Activated CD8-positive, alpha-beta T cell treated with anti-CD3 and anti-CD28 coated beads for 36 hours (primary cell): ENCODE results near the gene COL25A1. TPM values are rescaled to one million over a fixed set of nuclear protein-coding genes. Genes with fewer than 3 reads are reported as not detected.

Source experiments
- ATAC-seq: fragments of 200-7000 bp; cut with Tn5 transposase; one replicate; pipeline ENCODE4 v1.10.0; 2021; ENCODE audit warnings: mild to moderate bottlenecking, moderate library complexity
- CTCF ChIA-PET: fragments of 350-600 bp; sonication (Branson Sonifier 250); formaldehyde crosslinking; loops from one replicate; lab custom pipeline; 2021; ENCODE audit warnings: antibody characterized with exemption; lab: Charles Lee
- POLR2A ChIA-PET: fragments of 350-600 bp; sonication (Branson Sonifier 250); formaldehyde crosslinking; loops from one replicate; lab custom pipeline; 2021; ENCODE audit warnings: antibody characterized with exemption; lab: Charles Lee
- DNase-seq: peaks from one replicate; pipeline ENCODE4 v3.0.0-alpha.2; 2020
- H3K27ac Mint-ChIP-seq: one replicate; pipeline ENCODE4 v1.8.0; 2021; ENCODE audit warnings: mild to moderate bottlenecking, mixed read lengths
- H3K27me3 Mint-ChIP-seq: one replicate; pipeline ENCODE4 v1.8.0; 2021; ENCODE audit warnings: mixed read lengths
- H3K36me3 Mint-ChIP-seq: one replicate; pipeline ENCODE4 v1.8.0; 2021; ENCODE audit warnings: low read depth, mixed read lengths
- H3K4me1 Mint-ChIP-seq: one replicate; pipeline ENCODE4 v1.8.0; 2021; ENCODE audit warnings: low read depth, mixed read lengths
- H3K4me3 Mint-ChIP-seq: one replicate; pipeline ENCODE4 v1.8.0; 2021; ENCODE audit warnings: mild to moderate bottlenecking, moderate library complexity, mixed read lengths
- H3K9me3 Mint-ChIP-seq: one replicate; pipeline ENCODE4 v1.8.0; 2021; ENCODE audit warnings: mixed read lengths
- intact Hi-C: fragments of 100-400 bp; cut with micrococcal nuclease; formaldehyde crosslinking; loops from one replicate; pipeline ENCODE4 v1.10.0; 2022
- total RNA-seq, 2 experiments: library from RNA; stranded (reverse); gene quantifications; one replicate each; pipeline ENCODE4 v1.2.3, GENCODE V29; 2021
- TF ChIP-seq, protein P1 (sequence below): fragments of 200-600 bp; IDR thresholded peaks from one replicate; pipeline ENCODE4 v1.8.0; 2022; ENCODE audit warnings: antibody characterized with exemption, mild to moderate bottlenecking

The COL25A1 gene
- total RNA-seq, 2 experiments from 2014 or later, result not detected

- intact Hi-C loops, result no loop called here
- Mint-ChIP-seq H3K4me1 (no peaks in the 10 kb centered on the region), H3K27ac (no peak overlapping the region), H3K9me3 (no peaks in the 10 kb centered on the region), H3K4me3 (no peak overlapping the region), H3K36me3 (no peaks in the 10 kb centered on the region), H3K27me3 (peaks cover 8% of the 10 kb centered on the region)
- CTCF ChIA-PET, result no interaction called here
- ATAC-seq (no peak), DNase-seq (no peak)
- POLR2A ChIA-PET, result interaction anchor here (0.6 kb wide), 1 partner anchor 769 kb away, joined by 3 read pairs; no protein-coding TSS in a partner anchor
- TF ChIP-seq, protein P1, sequence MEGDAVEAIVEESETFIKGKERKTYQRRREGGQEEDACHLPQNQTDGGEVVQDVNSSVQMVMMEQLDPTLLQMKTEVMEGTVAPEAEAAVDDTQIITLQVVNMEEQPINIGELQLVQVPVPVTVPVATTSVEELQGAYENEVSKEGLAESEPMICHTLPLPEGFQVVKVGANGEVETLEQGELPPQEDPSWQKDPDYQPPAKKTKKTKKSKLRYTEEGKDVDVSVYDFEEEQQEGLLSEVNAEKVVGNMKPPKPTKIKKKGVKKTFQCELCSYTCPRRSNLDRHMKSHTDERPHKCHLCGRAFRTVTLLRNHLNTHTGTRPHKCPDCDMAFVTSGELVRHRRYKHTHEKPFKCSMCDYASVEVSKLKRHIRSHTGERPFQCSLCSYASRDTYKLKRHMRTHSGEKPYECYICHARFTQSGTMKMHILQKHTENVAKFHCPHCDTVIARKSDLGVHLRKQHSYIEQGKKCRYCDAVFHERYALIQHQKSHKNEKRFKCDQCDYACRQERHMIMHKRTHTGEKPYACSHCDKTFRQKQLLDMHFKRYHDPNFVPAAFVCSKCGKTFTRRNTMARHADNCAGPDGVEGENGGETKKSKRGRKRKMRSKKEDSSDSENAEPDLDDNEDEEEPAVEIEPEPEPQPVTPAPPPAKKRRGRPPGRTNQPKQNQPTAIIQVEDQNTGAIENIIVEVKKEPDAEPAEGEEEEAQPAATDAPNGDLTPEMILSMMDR, result no peak
These were observed 118.4 kb downstream of the COL25A1 start for GRCh38 chr4:109183931-109184490.

GRCh38 chr4:109182696-109183095 is 119.8 kb downstream of the COL25A1 start:
- H3K27me3 Mint-ChIP-seq, result peaks cover 4% of the 10 kb centered on the region
- POLR2A ChIA-PET, result no interaction called here
- intact Hi-C loops, result no loop called here
- H3K36me3 Mint-ChIP-seq, result no peaks in the 10 kb centered on the region
- H3K4me3 Mint-ChIP-seq, result no peak overlapping the region
- no peak for DNase-seq
- no peak for ATAC-seq
- H3K9me3 Mint-ChIP-seq, result no peaks in the 10 kb centered on the region
- TF ChIP-seq, protein P1, result no peak
- no peak overlapping the region for H3K27ac Mint-ChIP-seq
- no peaks in the 10 kb centered on the region for H3K4me1 Mint-ChIP-seq
- CTCF ChIA-PET, result no interaction called here

GRCh38 chr4:109179061-109179460 is 123.4 kb downstream of the COL25A1 start:
- Mint-ChIP-seq H3K4me3 (no peak overlapping the region), H3K27me3 (no peaks in the 10 kb centered on the region), H3K27ac (no peak overlapping the region), H3K4me1 (no peaks in the 10 kb centered on the region), H3K9me3 (no peaks in the 10 kb centered on the region), H3K36me3 (no peaks in the 10 kb centered on the region)
- DNase-seq (no peak), ATAC-seq (no peak)
- ChIA-PET POLR2A (no interaction called here), CTCF (interaction anchor here (0.7 to 1.1 kb wide), 3 partner anchors 10 to 291 kb away, joined by 3 read pairs; no protein-coding TSS in a partner anchor)
- intact Hi-C loops, result no loop called here
- TF ChIP-seq, protein P1, result no peak

GRCh38 chr4:109177096-109177810 is 125.2 kb downstream of the COL25A1 start:
- Mint-ChIP-seq H3K36me3 (no peaks in the 10 kb centered on the region), H3K9me3 (no peaks in the 10 kb centered on the region), H3K4me1 (no peaks in the 10 kb centered on the region), H3K4me3 (no peak overlapping the region), H3K27ac (no peak overlapping the region), H3K27me3 (no peaks in the 10 kb centered on the region)
- TF ChIP-seq, protein P1, result no peak
- ATAC-seq (no peak), DNase-seq (no peak)
- intact Hi-C loops, result no loop called here
- CTCF ChIA-PET, result interaction anchor here (2.3 kb wide), 1 partner anchor 11 kb away, joined by 6 read pairs; no protein-coding TSS in a partner anchor
- POLR2A ChIA-PET, result interaction anchor here (0.6 kb wide), 1 partner anchor 21 kb away, joined by 4 read pairs; no protein-coding TSS in a partner anchor
